Fibroblast of peridontal ligament (primary cell): ENCODE measurements around the gene ASIC3.
A peak's percentile ranks its signal among the peaks of the same experiment; 100 is the strongest.

ENCODE experiments used
- DNase-seq: peaks from one replicate; pipeline ENCODE4 v3.0.0-alpha.2; 2010; ENCODE audit errors: extremely low read depth

The ASIC3 gene

GRCh38 chr7:151070574-151070960 is 22.2 kb downstream of the ASIC3 start:
- no peak for DNase-seq

GRCh38 chr7:151071032-151071866 is 22.9 kb downstream of the ASIC3 start:
- no peak for DNase-seq

- no peak for DNase-seq
Observed at GRCh38 chr7:151073990-151074389, 25.7 kb downstream of the ASIC3 start.

- DNase-seq = no peak
Observed at GRCh38 chr7:151074817-151075661, 26.7 kb downstream of the ASIC3 start.

- no peak for DNase-seq
Observed at GRCh38 chr7:151075662-151075971, 27.3 kb downstream of the ASIC3 start.

GRCh38 chr7:151075978-151076426 is 27.7 kb downstream of the ASIC3 start:
- no peak for DNase-seq

- DNase-seq = no peak
Observed at GRCh38 chr7:151076863-151077704, 28.8 kb downstream of the ASIC3 start.

- no peak for DNase-seq
Observed at GRCh38 chr7:151077705-151078232, 29.4 kb downstream of the ASIC3 start.

GRCh38 chr7:151078233-151079040 is 30.1 kb downstream of the ASIC3 start:
- DNase-seq = no peak

- DNase-seq = no peak
Observed at GRCh38 chr7:151079199-151079910, 31.0 kb downstream of the ASIC3 start.

- DNase-seq = peak; percentile 32
Observed at GRCh38 chr7:151080067-151080521, 31.8 kb downstream of the ASIC3 start.

- DNase-seq = peak; percentile 84
Observed at GRCh38 chr7:151080522-151081169, 32.3 kb downstream of the ASIC3 start, which contains the start of gene FASTK. Gene FASTK (minus strand): TSS chr7:151080809. CDS start chr7:151080766, 43 bp downstream.

- DNase-seq = no peak
Observed at GRCh38 chr7:151081170-151082101, 33.1 kb downstream of the ASIC3 start.

- DNase-seq = no peak
Observed at GRCh38 chr7:151082141-151083070, 34.1 kb downstream of the ASIC3 start.

- DNase-seq = no peak
Observed at GRCh38 chr7:151083071-151083823, 34.9 kb downstream of the ASIC3 start, which contains the start of gene TMUB1. Gene TMUB1 (minus strand): TSS chr7:151083493. CDS start chr7:151082563, 930 bp downstream.

GRCh38 chr7:151083824-151084160 is 35.5 kb downstream of the ASIC3 start:
- no peak for DNase-seq

- no peak for DNase-seq
Observed at GRCh38 chr7:151085329-151085690, 37.0 kb downstream of the ASIC3 start.
